Stimulated activated CD8-positive, alpha-beta memory T cell treated with anti-CD3 and anti-CD28 coated beads, Interleukin-15, amount 100 ng/mL, for 24 hours (primary cell): ENCODE results near the gene HS6ST3.

Experiments used
- DNase-seq: peaks from one replicate; pipeline ENCODE4 v3.0.0-alpha.2; 2020; ENCODE audit warnings: low read depth

The HS6ST3 gene

DNA sequence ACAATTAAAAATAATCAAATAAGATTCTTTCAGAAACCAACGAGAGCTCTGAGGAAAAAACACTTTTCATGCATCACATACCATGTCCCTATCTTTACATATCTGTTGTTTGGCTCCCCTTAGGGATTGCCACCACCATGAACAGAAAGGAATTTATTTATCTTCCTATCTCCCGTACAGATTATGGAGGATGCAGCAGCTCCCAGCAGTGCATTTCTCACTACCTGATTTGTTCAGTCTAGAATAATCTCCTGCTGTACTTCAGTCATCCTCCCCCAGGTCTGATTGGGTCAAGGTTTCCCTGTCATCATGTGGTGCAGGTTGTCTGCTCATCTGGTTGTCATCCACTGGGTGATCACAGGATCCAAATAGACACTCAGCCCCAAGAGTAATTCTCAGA is 453.1 kb downstream of the HS6ST3 start:
- no peak for DNase-seq

GRCh38 chr13:96544957-96545356 is 455.1 kb downstream of the HS6ST3 start:
- no peak for DNase-seq

GRCh38 chr13:96546463-96546862 is 456.6 kb downstream of the HS6ST3 start:
- no peak for DNase-seq

- no peak for DNase-seq
These were observed 461.6 kb downstream of the HS6ST3 start for GRCh38 chr13:96551546-96551945.

- no peak for DNase-seq
These were observed 462.7 kb downstream of the HS6ST3 start for GRCh38 chr13:96552559-96552958.

- DNase-seq: no peak
These were observed 463.9 kb downstream of the HS6ST3 start for GRCh38 chr13:96553796-96554195.

DNA sequence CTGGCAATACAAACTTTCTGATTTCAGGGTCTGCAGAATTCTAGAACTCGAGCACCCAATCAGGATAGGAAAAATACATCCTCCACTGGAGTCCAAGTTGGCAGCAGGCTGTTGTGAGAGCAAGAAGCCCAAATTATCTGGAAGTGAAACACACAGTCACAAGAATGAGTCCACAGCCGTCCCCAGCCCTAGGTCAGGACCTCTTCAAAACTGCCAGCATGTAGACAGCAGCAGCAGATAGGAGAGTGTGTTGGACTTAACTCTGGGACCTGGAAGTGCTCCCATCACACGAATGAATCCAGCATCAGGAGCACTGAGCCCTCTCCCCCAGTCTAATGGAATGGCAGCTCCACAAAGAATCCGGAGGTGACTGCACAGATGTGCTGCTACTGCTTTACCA is 483.7 kb downstream of the HS6ST3 start:
- DNase-seq: no peak

DNA sequence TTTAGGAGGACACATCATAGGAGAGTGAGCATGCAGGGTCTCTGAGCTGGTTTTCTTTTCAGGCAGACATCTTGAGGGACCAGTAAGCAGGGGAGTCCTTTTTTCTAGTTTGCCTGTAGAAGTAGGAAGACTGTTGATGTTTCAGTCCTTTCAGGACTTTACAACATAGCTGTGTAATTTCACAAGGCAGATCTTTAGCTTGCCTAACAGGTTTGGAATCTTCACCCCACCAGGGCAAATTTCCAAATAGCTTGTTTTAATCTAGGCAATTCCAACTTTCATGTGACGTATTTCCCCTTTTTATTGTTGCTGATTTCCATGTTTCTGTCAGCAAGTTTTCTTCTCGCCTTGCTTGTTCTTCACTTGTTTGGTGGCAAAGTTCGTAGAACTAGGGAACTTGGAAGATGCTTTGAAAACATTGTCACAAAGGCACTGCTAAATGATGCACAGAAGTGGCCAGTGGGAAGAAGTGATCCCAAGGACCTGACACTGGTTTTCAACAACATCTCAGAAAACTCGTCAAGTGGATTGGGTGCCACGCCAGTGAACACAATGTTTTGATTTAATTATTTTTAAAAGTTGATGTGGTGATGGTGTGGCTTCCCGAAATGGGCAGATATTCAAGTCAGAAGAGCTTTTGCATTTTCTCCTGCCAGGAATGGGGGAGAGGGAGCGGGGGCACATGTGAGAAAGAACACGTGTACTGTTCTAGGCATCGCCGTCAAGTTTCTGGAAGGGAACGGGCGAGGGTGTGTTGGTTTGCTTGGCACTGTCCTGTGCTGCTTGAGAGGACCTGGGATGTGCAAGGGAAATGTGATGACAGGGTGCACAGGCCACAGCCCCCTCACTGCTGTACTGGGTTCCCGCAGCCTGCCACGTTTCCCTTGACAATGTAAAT is 485.8 kb downstream of the HS6ST3 start:
- no peak for DNase-seq

DNA sequence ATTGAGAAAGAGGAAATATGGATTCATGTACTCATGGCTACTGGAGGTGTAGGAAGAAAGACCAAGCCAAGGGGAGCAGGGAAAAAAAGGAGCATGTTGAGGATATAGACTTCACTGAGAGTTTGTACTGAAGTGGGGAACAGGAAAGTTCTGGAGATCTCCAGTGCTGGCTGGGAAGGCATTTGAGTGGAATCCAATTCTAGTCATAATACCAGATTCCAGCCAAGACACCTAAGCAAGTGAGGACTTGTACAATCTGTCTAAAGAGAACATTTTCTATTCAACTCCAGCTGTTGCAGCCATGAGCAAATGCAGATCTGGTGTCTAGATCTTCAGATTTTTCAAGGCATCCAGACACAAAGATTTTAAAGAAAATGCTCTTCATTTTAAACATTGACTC is 491.8 kb downstream of the HS6ST3 start:
- DNase-seq: no peak

GRCh38 chr13:96615252-96615651 is 525.3 kb downstream of the HS6ST3 start:
- DNase-seq: no peak

- DNase-seq: no peak
These were observed 527.6 kb downstream of the HS6ST3 start for GRCh38 chr13:96617528-96617927.

DNA sequence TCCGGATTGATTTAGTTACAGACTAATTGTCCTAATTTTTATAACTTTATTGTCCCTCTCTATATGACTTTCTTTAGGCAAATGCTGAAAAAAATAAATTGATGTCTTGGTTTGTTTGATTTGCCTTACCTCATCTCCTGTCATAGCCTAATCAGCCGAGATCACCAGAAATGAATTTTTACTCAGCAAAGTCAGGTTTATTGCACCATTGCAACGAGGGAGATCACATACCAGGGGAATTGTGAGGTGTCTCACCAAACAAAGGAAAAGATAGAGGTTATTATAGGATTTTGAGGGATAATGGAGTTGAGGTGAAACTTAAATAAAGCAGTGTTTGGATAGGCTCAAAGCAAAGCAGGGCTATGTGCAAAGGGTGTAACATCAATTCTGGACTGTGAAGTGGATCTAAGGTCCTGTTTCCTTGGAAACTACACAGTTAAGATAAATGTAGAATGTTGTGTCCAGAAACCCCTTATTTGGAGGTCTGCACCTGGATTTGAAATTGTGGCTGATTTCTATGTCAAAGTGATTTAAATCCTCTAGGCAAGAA is 531.8 kb downstream of the HS6ST3 start:
- no peak for DNase-seq

- DNase-seq: no peak
These were observed 539.4 kb downstream of the HS6ST3 start for GRCh38 chr13:96629331-96629730.

DNA sequence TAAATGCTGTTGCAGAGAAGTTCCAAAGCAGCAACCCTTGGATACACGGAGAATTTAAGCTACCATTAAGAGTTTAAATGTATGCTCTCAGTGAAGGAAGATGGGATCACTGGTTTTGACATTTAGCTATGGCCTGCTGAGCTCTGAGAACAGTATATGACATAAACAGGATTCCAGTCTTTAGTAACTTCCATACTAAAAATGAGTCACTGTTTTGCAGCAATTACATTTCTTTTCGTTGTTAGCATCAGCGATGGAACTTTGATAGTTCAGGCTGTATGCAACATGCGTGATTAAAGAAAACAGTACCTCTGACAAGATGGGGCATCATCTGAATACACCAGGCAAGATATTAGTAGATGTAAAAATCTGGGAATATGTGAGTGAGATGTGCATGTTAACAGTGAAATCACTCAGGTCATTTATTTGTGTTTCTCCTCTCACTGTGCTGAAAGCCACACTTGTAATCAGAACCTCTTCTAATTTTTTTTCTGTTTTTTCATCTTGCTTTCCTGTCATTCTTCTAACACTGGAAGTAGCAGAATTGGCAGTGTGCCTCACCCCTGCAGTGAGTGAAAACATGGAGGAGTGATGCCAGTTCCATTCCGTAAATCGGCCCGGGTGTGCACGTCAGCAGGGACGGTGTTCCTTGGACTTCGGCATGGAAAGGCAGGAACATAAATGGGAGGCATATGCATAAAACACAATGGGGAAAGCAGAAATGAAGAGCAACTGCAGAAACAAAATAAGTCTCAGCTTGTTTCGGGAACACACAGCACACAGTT is 542.8 kb downstream of the HS6ST3 start:
- no peak for DNase-seq

- no peak for DNase-seq
These were observed 546.2 kb downstream of the HS6ST3 start for GRCh38 chr13:96636001-96636709.

GRCh38 chr13:96637039-96637438 is 547.1 kb downstream of the HS6ST3 start:
- DNase-seq: no peak

DNA sequence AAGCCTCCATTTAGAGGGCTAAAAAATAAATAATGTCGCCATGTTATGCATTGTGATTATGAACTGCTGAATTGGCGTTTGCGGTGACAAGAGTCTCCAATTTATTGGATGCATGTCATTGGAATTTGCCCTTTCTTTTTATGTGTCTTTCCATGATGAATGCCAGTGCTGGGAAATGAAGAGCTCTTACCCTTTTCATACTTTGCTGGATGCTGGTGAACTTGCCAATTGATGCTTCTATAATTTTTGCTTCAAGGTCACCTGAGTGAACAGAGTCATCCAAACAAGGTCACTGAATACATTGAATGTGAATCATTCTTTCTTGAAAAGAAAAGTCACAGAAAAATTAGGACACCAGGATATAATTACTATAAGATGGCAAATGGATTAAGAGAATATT is 556.2 kb downstream of the HS6ST3 start:
- DNase-seq: no peak

- no peak for DNase-seq
These were observed 556.8 kb downstream of the HS6ST3 start for GRCh38 chr13:96646515-96647211.

- DNase-seq: no peak
These were observed 560.5 kb downstream of the HS6ST3 start for GRCh38 chr13:96650301-96650886.

GRCh38 chr13:96651598-96651997 is 561.7 kb downstream of the HS6ST3 start:
- DNase-seq: no peak

GRCh38 chr13:96652506-96652905 is 562.6 kb downstream of the HS6ST3 start:
- no peak for DNase-seq
